Hepatocyte (in vitro differentiated cells): ENCODE measurements around the gene BCKDHB. TPM values are rescaled to one million over a fixed set of nuclear protein-coding genes. Genes with fewer than 3 reads are reported as not detected.

ENCODE experiments used
- DNase-seq: peaks from one replicate; pipeline ENCODE4 v3.0.0-alpha.2; 2016; ENCODE audit warnings: low spot score
- H2AFZ ChIP-seq: fragments of 200-600 bp; sonication (generic); 2 replicates; pipeline ENCODE4 v1.6.0; 2016; ENCODE audit warnings: antibody characterized with exemption, mild to moderate bottlenecking
- H3K27ac ChIP-seq: fragments of 200-600 bp; sonication (generic); 2 replicates; pipeline ENCODE4 v1.5.1; 2016; ENCODE audit warnings: mild to moderate bottlenecking
- H3K27me3 ChIP-seq: fragments of 200-600 bp; sonication (generic); 2 replicates; pipeline ENCODE4 v1.6.1; 2016
- H3K36me3 ChIP-seq: fragments of 200-600 bp; sonication (generic); replicated peaks from 2 replicates; pipeline ENCODE4 v1.5.1; 2016; ENCODE audit warnings: low read depth; ENCODE audit not compliant: insufficient read depth
- H3K4me1 ChIP-seq: fragments of 200-600 bp; sonication (generic); 2 replicates; pipeline ENCODE4 v1.5.1; 2016; ENCODE audit warnings: mild to moderate bottlenecking, moderate library complexity; ENCODE audit not compliant: insufficient read depth
- H3K4me2 ChIP-seq: fragments of 200-600 bp; sonication (generic); 2 replicates; pipeline ENCODE4 v1.6.0; 2016
- H3K4me3 ChIP-seq: fragments of 200-600 bp; sonication (generic); 2 replicates; pipeline ENCODE4 v1.5.1; 2016; ENCODE audit warnings: mild to moderate bottlenecking
- H3K79me2 ChIP-seq: fragments of 200-600 bp; sonication (generic); 2 replicates; pipeline ENCODE4 v1.6.0; 2017; ENCODE audit warnings: mild to moderate bottlenecking
- H3K9me2 ChIP-seq: fragments of 200-600 bp; sonication (generic); replicated peaks from 2 replicates; pipeline ENCODE4 v1.6.0; 2017; ENCODE audit warnings: mild to moderate bottlenecking; ENCODE audit not compliant: insufficient read depth
- H3K9me3 ChIP-seq: fragments of 200-600 bp; sonication (generic); 2 replicates; pipeline ENCODE4 v1.5.1; 2016; ENCODE audit warnings: low read depth, mild to moderate bottlenecking
- H4K20me1 ChIP-seq: fragments of 200-600 bp; sonication (generic); 2 replicates; pipeline ENCODE4 v1.6.0; 2016; ENCODE audit warnings: mild to moderate bottlenecking; ENCODE audit not compliant: insufficient read depth, poor library complexity, severe bottlenecking
- EZH2 ChIP-seq: fragments of 200-600 bp; sonication (generic); IDR thresholded peaks from 2 replicates; pipeline ENCODE4 v1.6.1; 2016; ENCODE audit warnings: antibody characterized with exemption, mild to moderate bottlenecking, borderline replicate concordance
- EZH2phosphoT487 ChIP-seq: fragments of 200-600 bp; sonication (generic); IDR thresholded peaks from one replicate; pipeline ENCODE4 v1.6.1; 2018; ENCODE audit warnings: antibody characterized with exemption, mild to moderate bottlenecking, low read depth, moderate library complexity; ENCODE audit not compliant: unreplicated experiment, severe bottlenecking
- WGBS: methylation state at CpG from one replicate; pipeline ENCODE4 v1.1.6; 2016; ENCODE audit warnings: low lambda C conversion rate; ENCODE audit errors: missing lambda C conversion rate; 5-methylcytosine and 5-hydroxymethylcytosine counted together
- polyA plus RNA-seq: library from polyadenylated mRNA; unstranded; fragments of >200 nt; fragmentation: Nextera tagmentation; extraction: Ambion mirVana; gene quantifications from 2 replicates; pipeline ENCODE4 v1.2.1, GENCODE V29; 2016
- total RNA-seq: library from RNA; depleted of rRNA; stranded (reverse); fragments of >200 nt; gene quantifications from 2 replicates; pipeline ENCODE4 v1.2.3, GENCODE V29; 2014
- TF ChIP-seq, protein P1 (sequence below): fragments of 200-600 bp; sonication (generic); IDR thresholded peaks from 2 replicates; pipeline ENCODE4 v1.5.1; 2016; ENCODE audit warnings: antibody characterized with exemption, mild to moderate bottlenecking; ENCODE audit not compliant: poor library complexity

The BCKDHB gene
- total and polyA plus RNA-seq, 2 experiments from 2014 or later: 28.7 to 32.0 TPM

DNA sequence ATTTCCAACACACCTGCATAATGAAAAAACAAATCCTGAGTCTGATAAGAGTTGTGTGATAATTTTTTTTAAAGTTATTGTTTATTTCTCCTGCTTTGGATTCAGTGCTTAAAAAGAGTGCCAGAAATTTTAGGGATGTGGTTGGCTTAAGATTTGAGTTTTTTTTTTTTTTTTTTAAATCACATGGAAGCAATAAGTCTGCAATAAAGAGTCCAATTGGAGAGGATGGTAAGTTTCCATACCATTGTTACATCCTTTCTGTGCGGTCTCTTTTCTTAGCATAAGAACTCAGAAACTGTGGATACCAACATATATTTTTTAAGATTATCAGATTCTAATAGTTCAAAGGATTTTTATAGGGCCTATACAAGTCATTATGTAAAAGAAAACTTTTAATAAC lies 171.0 kb downstream of the BCKDHB start:
- no peaks in the 10 kb centered on the region for H4K20me1 ChIP-seq
- no peak overlapping the region for H3K27ac ChIP-seq
- H2AFZ ChIP-seq: no peak overlapping the region
- H3K9me3 ChIP-seq: no peaks in the 10 kb centered on the region
- no peaks in the 10 kb centered on the region for H3K79me2 ChIP-seq
- no peaks in the 10 kb centered on the region for H3K9me2 ChIP-seq
- 90% methylated on average over 1 of the region's 1 CpG for WGBS
- no peak overlapping the region for H3K4me3 ChIP-seq
- no peaks in the 10 kb centered on the region for H3K36me3 ChIP-seq
- no peaks in the 10 kb centered on the region for H3K27me3 ChIP-seq
- no peaks in the 10 kb centered on the region for H3K4me1 ChIP-seq
- H3K4me2 ChIP-seq: no peak overlapping the region
- DNase-seq: no peak
- no peak for TF ChIP-seq EZH2phosphoT487
- TF ChIP-seq, protein P1, sequence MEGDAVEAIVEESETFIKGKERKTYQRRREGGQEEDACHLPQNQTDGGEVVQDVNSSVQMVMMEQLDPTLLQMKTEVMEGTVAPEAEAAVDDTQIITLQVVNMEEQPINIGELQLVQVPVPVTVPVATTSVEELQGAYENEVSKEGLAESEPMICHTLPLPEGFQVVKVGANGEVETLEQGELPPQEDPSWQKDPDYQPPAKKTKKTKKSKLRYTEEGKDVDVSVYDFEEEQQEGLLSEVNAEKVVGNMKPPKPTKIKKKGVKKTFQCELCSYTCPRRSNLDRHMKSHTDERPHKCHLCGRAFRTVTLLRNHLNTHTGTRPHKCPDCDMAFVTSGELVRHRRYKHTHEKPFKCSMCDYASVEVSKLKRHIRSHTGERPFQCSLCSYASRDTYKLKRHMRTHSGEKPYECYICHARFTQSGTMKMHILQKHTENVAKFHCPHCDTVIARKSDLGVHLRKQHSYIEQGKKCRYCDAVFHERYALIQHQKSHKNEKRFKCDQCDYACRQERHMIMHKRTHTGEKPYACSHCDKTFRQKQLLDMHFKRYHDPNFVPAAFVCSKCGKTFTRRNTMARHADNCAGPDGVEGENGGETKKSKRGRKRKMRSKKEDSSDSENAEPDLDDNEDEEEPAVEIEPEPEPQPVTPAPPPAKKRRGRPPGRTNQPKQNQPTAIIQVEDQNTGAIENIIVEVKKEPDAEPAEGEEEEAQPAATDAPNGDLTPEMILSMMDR: no peak
- TF ChIP-seq EZH2: no peak

DNA sequence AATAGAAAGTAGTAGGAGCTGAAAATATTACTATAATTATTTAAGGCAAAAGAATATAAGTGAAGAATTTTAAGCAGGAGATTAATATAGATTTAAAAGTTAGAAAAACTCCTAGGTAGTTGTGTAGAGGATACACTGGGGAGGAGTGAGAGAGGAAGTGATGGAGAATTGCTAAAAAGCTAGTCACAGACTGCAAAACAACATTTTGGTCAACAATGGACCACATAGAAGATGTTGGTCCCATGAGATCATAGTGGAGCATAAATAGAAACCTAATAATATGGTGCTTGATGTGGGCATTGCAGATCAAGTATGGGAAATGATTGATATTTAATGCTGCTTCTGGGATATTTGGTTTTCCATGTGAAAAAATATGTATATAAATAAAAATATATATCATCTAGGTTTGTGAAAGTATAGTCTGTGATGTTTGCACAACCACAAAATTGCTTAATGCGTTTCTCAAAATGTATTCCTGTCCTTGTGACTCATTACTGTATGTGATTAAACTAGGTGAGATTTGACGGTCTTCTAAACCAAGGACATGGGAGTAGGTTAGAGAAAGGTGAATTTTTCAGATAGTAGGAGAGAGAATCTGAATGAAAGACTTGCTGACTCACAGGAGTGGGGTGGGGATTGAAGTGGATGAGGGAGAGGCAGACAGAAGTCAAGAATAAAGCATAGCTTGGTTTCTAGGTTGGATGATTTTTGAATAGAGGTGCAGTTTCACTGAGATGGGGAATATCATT lies 174.0 kb downstream of the BCKDHB start:
- no peak for TF ChIP-seq EZH2phosphoT487
- TF ChIP-seq EZH2: no peak
- TF ChIP-seq, protein P1: no peak
- no peak overlapping the region for H3K4me3 ChIP-seq
- no peaks in the 10 kb centered on the region for H3K4me1 ChIP-seq
- H3K9me3 ChIP-seq: no peaks in the 10 kb centered on the region
- H4K20me1 ChIP-seq: no peaks in the 10 kb centered on the region
- H3K36me3 ChIP-seq: no peaks in the 10 kb centered on the region
- no peak overlapping the region for H3K4me2 ChIP-seq
- no peaks in the 10 kb centered on the region for H3K9me2 ChIP-seq
- H3K79me2 ChIP-seq: no peaks in the 10 kb centered on the region
- 89% methylated on average over 2 of the region's 2 CpGs for WGBS
- no peak overlapping the region for H3K27ac ChIP-seq
- H2AFZ ChIP-seq: no peak overlapping the region
- H3K27me3 ChIP-seq: no peaks in the 10 kb centered on the region
- DNase-seq: no peak

DNA sequence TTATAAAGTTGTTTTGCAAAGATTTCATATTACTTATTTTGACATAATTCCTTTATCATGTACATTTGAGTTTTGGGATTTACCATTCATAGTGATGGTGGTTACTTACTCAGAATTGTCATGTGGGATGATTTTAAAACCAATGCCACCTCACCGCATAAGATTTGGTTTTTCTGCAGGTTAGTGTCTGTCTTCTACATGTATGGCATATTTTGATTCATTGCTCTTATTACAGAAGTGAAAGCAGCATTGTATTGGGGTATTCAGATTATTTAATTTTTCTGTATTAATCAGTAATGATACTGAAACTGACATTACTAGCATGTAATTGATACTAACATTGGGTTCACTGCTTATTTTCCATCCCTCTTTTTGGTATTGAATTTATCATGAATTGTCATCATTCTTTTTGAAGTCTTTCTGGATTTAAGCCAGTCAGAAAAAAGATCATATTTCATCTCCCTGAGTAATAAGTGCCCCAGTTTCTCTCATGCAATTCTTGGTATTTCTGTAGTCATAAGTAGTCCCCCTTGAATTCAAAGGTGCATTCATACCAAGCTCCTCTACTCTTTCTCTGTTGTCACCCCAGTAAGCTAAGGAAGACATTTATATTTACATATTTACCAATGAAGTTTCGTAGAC lies 176.6 kb downstream of the BCKDHB start:
- TF ChIP-seq EZH2: no peak
- TF ChIP-seq, protein P1: no peak
- TF ChIP-seq EZH2phosphoT487: no peak
- Histone ChIP-seq H3K4me1 (no peaks in the 10 kb centered on the region), H2AFZ (no peak overlapping the region), H3K4me2 (no peak overlapping the region), H3K9me2 (no peaks in the 10 kb centered on the region), H3K4me3 (no peak overlapping the region), H3K9me3 (no peaks in the 10 kb centered on the region), H3K27ac (no peak overlapping the region), H4K20me1 (no peaks in the 10 kb centered on the region), H3K36me3 (no peaks in the 10 kb centered on the region), H3K79me2 (no peaks in the 10 kb centered on the region), H3K27me3 (no peaks in the 10 kb centered on the region)
- whole genome bisulfite sequencing: 100% methylated on average over 2 of the region's 2 CpGs
- DNase-seq: no peak
